ENCODE results near the gene NAPA.

- TF ChIP-seq EZH2 (IDR thresholded peaks at IDR 0.05; ENCODE audit: low read length, unreplicated experiment) (no peak), CTCF (conservative IDR thresholded peaks at IDR 0.05; ENCODE audit: low read depth, low read length) (no peak)
These were observed 11.6 kb downstream of the NAPA start for GRCh38 chr19:47503130-47503825.

All from PC-3 (cell line).